Measurements from ENCODE around the gene MTG1.
"Not testable (repeated sequence)": the region's sequence is repeated elsewhere in the genome, so short reads cannot be mapped to it uniquely, and the experiment has no call there.

The MTG1 gene

DNA sequence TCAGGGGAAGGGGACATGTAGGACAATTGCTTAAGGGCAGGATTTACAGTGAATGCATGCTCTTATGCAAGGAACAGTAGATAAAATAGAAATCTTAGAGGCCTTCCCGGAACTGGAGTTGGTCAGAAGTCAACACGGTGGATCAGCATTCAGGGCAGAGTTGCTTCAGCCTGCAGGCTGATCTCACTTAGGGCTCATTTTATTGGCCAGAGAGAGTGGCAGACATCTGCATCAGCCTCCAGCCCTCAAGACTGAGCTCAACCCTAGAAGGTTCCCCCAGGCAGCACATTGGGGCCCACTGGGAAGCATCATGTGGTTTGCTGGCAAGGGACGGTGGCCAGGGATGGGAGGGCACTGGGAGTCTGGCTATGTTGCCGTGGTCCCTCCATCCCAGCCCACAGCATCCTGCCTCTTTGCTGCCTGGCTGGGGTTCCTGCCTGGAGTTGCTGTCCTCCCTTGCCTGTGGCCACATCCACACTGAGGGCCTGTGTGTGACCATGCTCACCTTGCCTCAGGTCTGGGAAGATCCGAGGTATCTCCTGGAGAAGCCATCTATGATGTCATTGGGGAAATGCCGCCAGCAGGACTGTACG lies 72.8 kb downstream of the MTG1 start:
- DNase-seq (ENCODE audit: low spot score): no peak

DNA sequence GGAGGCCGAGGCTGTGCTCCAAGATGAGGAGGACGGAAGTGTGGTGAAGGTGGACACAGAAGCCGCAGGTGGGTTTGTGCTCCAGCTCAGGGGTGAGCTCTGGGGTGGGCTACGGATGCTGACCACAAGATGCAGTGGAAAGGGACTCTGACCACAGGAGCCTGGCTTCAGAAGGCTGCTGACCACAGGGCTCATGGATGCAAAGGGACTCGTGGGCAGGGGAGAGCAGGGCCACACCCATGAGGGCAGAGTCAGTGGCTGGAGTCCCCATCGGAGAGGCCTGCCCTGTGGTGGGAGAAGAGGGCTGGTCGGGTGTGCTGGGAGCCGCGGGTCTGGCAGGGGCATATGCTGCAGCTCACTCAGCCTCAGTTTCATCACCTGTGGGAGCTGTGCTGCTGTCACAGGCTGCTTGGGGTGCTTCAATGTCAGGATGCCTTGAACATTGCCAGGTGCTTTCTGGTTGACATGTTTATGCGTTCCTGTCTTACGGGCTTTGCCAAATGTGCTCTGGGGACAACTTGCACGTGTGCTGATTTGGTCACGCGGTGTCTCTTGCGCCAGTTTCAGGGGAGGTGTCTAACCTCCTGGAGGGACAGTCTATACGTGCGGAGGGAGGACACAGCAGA lies 73.4 kb downstream of the MTG1 start:
- no peak for DNase-seq (ENCODE audit: low spot score)

DNA sequence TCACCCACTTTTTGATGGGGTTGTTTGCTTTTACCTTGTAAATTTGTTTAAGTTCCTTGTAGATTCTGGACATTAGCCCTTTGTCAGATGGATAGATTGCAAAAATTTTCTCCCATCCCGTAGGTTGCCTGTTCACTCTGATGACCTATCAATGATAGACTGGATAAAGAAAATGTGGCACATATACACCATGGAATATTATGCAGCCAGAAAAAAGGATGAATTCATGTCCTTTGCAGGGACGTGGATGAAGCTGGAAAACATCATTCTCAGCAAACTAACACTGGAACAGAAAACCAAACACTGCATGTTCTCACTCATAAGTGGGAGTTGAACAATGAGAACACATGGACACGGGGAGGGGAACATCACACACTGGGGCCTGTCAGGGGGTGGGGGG lies 75.2 kb downstream of the MTG1 start:
- DNase-seq (ENCODE audit: low spot score): not testable (repeated sequence)

DNA sequence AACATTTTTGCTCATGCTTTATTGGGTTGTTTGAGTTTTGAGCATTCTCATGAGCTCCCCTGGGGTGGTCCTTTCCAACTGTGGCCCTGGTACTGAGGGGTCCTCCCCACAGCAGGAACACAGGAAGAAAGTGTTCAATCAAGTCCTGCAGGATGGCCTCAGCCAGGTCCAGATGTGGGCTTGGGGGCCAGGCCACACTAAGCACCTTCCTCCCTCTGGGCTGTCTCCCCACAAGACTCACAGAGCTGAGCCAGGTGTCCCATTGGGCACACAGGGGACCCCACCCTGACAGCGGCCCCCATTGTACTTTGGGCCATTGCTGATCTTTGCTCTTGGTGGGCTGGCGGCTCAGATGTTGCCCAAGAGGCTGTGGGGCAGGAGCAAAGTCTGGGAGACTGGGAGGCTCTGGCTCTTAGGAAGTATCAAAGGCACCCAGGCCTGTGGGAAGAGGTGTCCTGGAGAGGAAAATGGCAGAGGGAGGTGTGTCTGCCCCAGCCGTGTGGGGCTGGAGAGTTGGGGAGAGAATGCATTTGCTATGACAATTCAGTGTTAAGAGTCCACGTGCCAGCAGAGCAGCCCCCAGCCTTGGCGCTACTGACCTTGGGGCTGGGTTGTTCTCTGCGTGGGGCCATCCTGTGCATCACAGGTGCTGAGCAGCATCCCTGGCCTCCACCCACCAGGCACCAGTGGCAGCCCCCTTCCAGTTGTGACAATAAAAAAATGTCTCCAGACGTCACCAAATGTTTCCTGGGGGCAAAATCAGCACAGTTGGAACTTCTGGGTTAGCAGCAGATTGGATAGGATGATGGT lies 77.5 kb downstream of the MTG1 start:
- no peak for DNase-seq (ENCODE audit: low spot score)
